Astrocyte of the hippocampus (primary cell): ENCODE data around the gene SLC30A7.
A peak's percentile ranks its signal among the peaks of the same experiment; 100 is the strongest.

Source experiments
- DNase-seq: peaks from one replicate; pipeline ENCODE4 v3.0.0; 2011; ENCODE audit warnings: low read depth, low spot score

Gene SLC30A7

DNA sequence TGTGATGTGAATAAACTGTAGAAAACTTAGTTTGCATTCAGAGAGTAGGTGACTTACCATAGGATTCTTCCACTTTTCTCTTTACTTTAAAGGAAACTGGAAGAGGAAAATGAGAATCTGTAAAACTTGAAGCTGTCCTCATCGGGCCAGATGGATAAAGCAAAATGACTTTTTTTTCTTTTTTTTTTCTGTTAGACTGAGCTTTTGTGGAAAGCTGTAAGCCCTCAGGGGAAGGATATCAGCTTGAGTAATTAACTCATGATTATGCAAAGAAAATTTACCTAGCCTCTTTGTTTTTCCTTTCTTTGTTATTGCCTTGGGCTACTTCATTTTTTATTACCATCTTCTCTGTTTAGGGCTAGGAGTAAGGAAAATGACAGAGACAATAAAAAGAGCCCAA lies 76.3 kb downstream of the SLC30A7 start:
- no peak for DNase-seq

DNA sequence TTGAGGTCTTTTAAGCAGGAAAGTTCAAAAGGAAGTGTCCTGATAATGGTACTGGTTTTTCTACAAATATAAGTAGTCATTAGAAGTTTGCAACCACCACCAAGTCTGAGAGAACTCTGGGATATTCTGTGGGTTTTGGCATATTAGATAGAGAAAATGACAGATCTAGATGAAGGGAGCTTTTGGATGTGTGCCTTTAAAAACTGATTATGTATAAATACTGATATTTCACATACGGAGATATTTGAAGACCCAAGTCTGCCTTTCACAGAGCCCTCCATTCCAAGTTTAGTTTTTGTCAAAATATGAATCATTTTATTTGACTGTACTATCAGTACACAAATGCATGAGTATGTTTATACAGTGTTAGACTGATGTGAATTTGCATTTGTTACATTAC lies 81.0 kb downstream of the SLC30A7 start:
- no peak for DNase-seq

DNA sequence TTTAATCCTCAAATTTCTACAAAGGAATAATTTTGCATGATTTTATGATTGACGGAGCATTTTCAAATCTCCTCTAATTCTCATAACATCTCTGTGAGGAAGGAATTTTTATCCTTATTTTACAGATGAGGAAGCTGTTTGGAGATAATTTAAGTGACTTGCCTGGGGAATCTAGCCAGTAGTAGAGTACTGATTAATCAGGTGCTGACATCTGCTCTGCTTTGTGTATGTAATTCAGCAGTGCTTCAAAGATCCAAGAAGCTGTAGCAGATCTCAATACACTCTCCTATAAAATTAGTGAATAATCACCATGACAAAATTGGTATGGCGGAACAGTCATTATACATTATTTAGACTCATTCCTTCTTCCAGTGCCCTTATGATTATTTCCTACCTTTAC lies 83.7 kb downstream of the SLC30A7 start:
- no peak for DNase-seq

DNA sequence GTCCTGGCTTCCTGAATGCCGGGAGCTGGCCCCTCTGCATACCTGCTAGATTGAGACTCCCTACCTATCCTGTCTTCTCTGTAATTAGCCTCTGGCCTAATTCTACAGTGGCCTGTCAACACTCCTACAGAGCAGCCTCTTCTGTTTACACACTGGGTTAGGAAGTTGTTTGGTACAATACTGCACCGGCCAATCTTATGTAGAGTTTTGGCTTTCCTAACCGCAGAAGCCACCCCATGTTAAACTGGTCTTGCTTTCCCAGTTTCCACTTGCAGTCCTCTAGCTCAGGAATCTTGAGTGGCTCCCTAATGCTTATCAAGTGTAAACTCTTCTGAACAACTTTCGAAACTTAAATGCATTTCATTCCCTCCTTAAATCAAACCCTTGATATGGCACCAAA lies 86.9 kb downstream of the SLC30A7 start:
- no peak for DNase-seq

DNA sequence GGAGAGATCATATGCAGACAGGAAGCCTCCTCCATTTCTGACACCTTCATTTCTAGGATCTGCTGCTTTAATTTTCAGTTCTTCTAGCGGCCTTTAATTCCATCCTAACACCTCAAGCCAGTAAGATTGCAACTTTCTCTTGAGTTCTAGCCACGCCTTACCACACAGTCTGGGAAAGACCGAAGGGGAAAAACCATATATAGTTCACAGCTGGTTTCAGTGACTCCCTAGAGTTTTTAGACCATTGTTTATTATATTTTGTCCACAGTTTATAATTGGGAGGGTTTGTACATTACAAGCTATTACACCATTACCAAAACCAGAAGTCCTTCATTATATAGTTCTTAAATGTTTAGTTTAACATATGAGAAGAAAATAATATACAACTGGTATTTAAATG lies 92.2 kb downstream of the SLC30A7 start:
- DNase-seq, result no peak

DNA sequence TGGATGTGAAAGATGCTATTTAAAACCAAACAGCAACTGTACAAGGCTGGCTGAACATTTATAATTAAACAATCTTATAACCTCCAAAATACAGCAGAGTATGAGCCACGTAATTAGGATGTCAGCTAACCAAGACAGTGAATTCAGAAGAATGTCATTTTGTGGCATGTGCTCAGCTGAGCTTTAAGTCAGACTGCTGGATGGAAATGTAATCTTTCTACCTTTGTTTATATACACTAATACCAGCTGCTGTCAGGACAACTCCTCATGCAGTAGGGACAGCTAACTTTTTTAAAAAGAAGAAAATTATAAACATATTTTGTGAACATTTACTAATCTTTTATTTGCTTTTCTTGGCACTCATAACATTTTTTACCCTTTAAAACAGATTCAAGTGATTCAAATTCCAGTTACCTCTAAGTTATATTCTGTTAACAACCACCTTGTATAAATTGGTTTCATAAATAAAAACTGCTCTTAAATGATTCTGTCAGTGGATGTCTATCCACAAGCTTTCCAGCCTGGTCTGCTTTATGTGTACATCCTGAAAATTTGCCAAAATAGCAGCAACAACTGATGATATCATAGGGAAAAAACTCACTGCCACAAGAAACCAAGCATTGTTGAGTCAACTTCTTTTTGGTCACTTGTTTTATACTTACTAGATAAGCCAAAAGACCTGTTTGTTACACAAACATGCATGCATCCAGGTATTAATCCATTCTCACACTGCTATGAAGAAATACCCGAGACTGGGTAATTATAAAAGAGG lies 93.6 kb downstream of the SLC30A7 start:
- peak; percentile 80 for DNase-seq

DNA sequence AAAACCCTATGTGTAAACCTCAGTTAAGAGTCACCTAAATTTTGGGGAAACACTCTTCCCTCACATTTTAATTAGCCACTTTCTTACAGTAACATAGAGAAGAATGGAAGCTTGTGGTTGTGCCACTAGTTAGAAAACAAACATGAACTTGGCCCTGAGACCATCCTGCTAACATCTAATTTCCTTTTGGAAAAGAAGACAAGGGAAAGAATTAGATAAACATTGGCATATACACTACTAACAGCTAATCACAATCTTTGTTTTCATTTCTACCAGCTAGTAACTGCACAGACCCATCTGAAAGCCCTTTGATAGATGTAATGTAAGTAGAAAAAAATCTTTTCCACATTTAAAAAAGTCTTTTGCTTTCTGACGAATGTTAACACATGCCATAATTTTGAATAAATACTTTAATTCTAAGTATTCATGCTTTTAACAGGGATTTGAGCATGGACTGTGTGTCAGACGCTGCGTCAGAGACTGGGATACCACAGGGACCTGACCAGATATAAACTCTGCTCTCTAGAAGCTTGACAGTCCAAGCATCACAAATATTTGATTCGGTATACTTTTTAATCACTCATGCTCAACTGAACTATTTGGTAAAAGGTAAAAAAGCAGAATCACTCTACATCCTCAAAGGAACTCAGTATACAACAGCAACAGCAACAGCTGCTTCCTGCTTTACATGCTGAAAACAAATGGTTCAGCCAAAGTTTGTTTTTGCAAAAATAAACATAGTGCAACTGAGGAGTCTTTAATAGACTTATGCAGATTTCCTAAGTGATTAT lies 99.5 kb downstream of the SLC30A7 start:
- DNase-seq, result no peak

DNA sequence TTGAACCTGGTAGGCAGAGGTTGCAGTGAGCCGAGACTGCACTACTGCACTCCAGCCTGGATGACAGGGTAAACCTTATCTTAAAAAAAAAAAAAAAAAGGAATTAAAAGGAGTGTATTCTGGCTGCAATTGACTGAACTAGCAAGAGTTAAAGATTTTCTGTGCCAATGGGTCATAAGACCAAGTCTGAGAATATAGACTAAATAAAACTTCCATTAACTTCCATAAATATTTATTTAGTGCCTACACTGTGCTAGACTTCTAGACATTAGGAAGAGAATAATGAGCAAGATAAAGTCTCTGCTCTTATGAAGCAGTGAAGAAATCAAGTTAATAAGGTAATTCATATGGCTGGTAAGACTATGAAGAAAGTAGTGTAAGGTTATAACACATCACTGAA lies 102.5 kb downstream of the SLC30A7 start:
- no peak for DNase-seq

DNA sequence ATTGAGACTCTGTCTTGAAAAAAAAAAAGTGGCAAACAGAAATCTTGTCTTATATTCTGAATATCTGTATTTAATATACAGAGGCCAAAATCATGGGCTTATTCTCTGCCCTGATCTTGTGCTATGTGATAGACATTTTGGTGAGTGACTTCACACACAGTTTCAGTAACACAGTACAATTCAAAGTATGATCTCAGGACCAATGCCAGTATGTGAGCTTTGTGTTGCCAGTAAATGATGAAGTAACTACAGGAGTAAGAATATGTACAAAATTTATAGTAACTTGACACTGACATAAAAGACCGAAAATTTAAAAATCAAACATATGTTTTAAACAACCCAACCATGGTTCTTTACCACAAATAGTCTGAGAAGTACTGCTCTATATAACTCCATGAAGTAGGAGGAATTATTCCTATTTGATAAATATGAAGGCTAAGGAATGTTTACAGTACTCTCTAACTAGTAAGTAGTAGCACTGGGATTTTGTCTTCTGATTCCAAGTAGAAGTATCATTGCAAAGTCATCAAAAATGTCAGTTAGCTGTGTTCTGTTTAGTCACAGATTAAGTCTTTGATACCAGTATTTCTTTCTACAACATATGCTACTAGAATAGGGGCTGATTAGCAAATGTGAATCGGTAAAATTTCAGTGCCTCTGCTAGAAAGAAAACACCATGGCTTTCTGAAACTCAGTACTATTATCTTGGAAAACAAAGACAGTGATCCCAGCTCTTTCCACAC lies 104.4 kb downstream of the SLC30A7 start:
- no peak for DNase-seq

DNA sequence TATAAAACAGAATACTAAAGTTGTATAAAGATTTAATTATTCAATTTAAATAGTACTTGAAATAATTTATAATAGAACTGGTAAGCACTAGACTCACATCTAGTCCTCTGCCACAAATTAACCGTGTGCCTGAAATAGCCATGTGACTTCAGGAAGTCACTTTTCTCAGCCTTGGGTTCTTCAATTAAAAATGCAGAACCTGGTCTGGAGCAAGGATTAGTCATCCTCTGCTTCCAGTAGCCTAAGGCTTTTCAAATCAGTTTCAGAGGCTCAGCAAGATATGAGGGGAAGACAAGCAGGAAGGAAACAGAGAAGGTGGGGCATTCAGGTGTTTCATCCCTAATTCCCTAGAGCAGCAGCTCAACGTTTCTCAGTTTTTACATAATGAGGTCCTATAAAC lies 106.7 kb downstream of the SLC30A7 start:
- peak; percentile 49 for DNase-seq

DNA sequence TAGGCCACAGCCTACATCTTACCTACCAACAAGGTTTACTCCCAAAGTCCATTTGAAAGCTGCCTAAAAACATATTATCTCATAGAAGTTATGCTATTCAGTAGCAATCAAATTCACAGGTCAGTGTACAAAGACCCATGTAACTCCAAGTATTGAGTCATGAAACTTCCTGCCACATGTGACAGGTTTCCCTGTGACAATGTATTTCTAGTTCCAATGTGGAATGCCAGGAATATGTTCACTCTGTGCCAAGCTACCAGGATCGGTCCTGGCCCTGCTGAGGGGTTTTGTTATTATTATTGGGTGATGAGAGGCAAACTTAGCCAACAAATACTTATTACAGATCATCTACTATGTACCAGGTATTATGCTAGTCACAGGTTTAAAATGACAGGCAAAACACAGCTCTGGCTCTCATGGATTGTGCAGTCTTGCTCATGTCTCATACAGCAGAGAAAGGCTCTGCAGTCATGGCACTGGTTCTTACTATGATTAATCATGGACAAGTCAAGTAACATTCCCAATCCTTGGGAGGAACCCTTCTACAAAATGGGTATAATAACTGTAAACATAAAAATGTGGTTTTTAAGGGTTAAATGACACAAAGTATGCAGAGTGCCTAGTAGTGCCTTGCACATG lies 107.2 kb downstream of the SLC30A7 start:
- DNase-seq, result no peak

DNA sequence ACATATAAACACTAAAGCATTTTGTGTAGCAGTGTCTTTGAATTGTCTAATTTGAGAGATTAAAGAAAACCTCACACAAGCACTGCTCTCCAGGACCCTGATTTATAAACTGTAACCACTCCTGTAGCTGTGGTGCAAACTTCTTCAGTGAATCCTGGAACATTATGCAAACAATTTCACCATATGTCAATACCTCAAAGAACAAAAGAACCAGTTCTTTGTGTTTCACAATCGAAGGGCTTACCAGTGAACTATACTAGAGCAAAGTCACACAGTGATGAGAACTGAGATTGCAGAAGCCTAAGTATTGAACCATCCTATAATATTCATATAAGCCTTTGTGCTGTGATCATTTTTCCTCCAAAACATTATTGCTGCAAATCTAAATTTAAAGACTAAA lies 108.2 kb downstream of the SLC30A7 start:
- DNase-seq, result no peak

DNA sequence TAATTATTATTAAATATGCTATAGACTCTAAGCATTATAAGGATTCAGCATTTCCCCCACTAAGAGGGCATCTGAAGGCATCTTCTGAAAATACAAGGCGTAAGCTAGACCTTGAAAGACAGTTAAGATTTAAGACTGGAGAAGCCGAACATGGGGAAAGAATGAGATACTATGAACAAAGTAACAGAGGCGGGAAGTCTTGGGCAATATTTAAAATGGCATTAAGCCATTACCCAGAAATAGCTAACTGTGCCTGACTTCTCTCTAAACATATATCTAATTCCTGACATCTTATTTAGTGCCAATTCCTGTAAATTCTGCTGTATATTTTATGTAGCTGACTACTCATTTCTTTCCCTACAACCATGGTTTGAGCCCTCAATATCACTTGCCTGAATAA lies 108.8 kb downstream of the SLC30A7 start:
- DNase-seq, result no peak

DNA sequence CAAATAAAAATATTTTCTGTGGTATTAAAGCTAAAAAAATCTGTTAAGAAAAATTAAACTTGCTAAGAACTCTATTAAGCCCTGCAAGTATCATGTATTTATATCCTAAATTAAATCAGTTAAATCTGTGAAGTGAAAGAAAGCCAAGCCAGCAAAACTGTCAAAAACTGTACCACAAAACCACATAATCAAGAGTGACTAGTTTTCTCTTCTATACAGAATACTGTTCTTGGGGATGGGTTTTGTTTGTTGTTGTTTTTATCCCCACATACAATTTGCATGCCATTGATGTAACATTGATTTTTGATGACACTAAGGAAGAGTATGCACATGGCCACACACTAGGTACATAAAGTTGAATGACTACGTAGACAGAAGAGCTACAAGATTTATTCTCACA lies 109.3 kb downstream of the SLC30A7 start:
- no peak for DNase-seq

DNA sequence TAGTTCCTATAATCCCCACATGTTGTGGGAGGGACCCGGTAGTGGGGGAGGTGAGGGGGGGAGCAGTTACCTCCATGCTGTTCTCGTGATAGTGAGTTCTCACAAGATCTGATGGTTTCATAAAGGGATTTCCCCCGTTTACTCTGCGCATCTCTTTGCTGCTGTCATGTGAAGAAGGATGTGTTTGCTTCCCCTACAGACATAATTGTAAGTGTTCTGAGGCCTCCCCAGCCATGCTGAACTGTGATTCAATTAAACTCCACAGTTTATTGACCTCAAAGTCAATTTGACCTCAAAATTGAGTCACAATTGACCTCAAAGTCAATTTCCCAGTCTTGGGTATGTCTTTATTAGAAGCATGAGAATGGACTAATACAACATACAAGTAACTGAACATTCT lies 110.0 kb downstream of the SLC30A7 start:
- no peak for DNase-seq

DNA sequence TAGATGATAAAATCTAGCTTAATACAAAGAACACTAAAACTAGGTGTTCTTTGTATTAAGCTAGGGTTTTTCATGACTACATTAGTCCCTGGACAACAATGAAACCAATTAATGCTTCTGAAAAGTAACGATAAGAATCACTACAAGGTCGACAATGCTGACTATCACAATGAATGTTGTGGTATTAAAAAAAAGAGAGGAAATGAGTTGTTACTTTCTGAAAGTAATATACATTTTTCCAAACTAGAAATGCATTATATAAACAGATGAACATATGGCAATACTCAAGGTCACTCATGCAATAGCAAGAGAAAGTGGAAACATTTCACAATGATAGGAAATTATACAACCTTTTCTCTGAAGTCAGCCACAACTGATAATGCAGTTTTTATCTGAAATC lies 110.7 kb downstream of the SLC30A7 start:
- no peak for DNase-seq

DNA sequence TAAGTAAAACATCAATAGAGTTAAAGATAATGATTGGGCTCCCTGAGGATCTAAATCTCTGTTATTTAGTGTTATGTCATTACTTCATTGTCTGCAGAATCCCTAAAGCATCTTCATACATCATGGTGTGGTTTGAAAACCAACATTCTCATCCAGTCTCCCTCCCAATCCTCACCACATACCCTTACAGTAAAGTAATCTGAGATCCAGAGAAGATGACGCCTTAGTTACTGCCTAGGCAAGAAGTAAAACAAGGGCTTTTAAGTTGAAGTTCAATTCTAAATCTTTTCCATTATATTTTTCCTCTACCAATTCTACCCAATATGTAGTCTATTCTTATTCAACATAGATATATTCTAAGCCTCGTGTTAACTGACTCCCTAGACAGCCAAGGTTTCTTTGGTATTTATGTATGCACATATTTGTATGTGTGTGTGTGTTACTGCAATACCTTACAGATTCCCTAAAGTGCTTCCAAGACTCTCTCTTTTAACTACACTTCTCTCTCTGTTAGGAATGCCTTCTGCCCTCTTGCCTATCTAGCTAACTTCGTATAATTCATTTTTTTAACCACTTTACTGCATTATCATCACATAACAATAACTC lies 112.4 kb downstream of the SLC30A7 start:
- no peak for DNase-seq

DNA sequence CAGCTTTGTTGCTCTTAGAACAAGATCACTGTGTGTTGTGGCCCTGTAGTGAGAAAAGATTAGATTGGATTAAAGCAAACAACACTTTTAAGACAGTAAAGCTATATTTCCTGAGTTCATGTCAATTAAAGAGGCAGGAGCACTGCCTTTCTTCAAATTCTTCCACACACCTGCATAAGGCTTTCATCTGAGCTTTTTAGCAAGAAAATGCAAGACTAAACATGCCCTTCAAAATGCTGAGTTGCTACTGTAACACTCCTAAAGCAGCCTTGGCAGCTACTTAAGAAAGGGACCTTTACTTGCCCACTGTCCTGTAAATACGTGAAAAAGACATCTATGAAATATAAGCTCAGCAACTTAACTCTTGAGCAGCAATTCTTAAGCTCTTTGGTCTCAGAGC lies 117.9 kb downstream of the SLC30A7 start:
- no peak for DNase-seq

DNA sequence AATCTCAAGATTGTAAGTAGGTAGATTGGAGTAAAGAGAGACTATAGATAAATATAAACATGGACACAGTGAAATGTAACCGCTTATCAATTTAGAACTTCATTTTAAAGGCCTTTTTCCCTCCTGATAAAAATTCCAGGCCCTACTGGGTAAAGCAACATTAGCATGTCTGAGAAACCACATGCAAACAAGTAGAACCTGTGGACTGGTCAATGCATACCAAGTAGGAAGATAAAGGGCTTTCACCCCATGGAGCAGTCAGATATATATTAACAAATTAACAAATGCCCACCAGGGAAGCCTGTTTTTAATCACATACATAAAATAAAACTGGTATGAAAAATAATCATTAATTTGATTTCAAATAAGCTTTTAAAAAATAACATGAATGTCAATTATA lies 121.6 kb downstream of the SLC30A7 start:
- DNase-seq, result no peak

DNA sequence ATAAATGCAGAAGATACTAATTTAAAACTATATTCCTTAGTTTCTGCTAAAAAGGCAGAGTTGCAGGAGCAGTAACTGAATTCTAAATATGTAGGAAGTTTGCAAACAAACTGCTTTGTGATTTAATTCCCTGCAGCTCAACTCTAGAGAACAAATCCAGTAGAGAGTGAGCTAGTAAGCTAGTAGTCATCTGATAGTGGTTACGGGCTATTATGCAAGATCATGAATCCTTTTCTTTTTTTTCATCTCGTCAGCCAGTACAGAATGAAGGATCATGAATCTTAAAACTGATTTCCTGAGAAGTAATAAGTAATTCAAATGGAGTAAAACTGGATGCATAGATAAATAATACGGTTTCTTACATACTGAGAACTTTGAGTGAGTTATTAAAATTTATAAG lies 126.4 kb downstream of the SLC30A7 start:
- DNase-seq, result peak; percentile 36

DNA sequence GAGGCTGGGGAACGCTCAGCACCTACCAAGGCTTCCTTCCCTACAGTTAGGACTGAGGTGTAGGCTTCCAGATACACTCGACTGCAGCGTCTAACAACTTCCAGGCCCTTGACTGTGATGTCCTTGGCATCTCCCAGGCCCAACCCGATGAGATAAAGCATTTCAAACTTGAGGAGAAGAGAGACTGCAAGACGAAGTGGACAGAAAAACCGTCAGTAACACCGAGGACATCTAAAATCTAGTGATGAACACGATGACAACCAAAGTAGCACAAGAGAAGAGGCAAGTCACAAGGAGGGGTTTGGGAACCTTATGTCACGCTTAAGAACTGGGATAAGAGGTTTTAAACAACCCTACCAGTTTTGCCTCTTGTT lies 129.4 kb downstream of the SLC30A7 start:
- DNase-seq, result no peak
